Testis (tissue), 2 donors: ENCODE data around the gene SEL1L2.

Experiments used
- CTCF ChIP-seq, 3 experiments: fragments of 450-650 bp in 2 of 3; fragments of 200-600 bp in 1 of 3; sonication (generic) in 1 of 3; IDR thresholded peaks; one replicate each; pipeline ENCODE4 v1.5.1; 2016 to 2019; ENCODE audit warnings: antibody characterized with exemption in 3 of 3, mild to moderate bottlenecking in 2 of 3, moderate library complexity in 1 of 3
- POLR2A ChIP-seq: fragments of 450-650 bp; IDR thresholded peaks from one replicate; pipeline ENCODE4 v1.6.1; 2017; ENCODE audit warnings: antibody characterized with exemption, mild to moderate bottlenecking, moderate library complexity

GRCh38 chr20:13953227-13953626 lies 37.2 kb downstream of the SEL1L2 start:
- TF ChIP-seq CTCF (IDR thresholded peaks at IDR 0.05), result no peak
- TF ChIP-seq POLR2A, result no peak
